H1 (cell line): ENCODE measurements around the gene MYNN. TPM values are rescaled to one million over a fixed set of nuclear protein-coding genes. Genes with fewer than 3 reads are reported as not detected.

Source experiments
- BRCA1 ChIP-seq: IDR thresholded peaks from 2 replicates; pipeline ENCODE4 v1.6.1; 2012; ENCODE audit warnings: low read depth, low read length, improper control_type of control experiment
- CBX8 ChIP-seq: fragments of 300-800, 300-1000 bp; sonication (generic); IDR thresholded peaks from 2 replicates; pipeline ENCODE4 v1.7.1; 2016; ENCODE audit warnings: low read depth, low read length, borderline replicate concordance
- CHD2 ChIP-seq: IDR thresholded peaks from 2 replicates; pipeline ENCODE4 v1.6.1; 2012; ENCODE audit warnings: low read length, improper control_type of control experiment
- CTBP2 ChIP-seq: IDR thresholded peaks from 2 replicates; pipeline ENCODE4 v1.7.0; 2011; ENCODE audit warnings: borderline replicate concordance, mild to moderate bottlenecking, moderate library complexity, mixed read lengths, low read length; ENCODE audit not compliant: insufficient read depth, insufficient read length
- EP300 ChIP-seq, 2 experiments: IDR thresholded peaks; 1 replicate in 1 of 2; 2 replicates in 1 of 2; pipeline ENCODE4 v1.6.1; 2011 to 2012; ENCODE audit warnings: low read depth in 2 of 2, low read length in 2 of 2, mild to moderate bottlenecking in 2 of 2, borderline replicate concordance in 1 of 2, inconsistent platforms in 1 of 2, moderate library complexity in 1 of 2
- HDAC2 ChIP-seq, 2 experiments: fragments of 300-600 bp in 1 of 2; sonication (generic) in 1 of 2; IDR thresholded peaks; 2 replicates each; pipeline ENCODE4 v1.6.1; 2011 to 2012; ENCODE audit warnings: low read depth in 2 of 2, low read length in 2 of 2, mild to moderate bottlenecking in 2 of 2, moderate library complexity in 2 of 2, borderline replicate concordance in 1 of 2, inconsistent platforms in 1 of 2
- JUND ChIP-seq: IDR thresholded peaks from 2 replicates; pipeline ENCODE4 v1.6.1; 2011; ENCODE audit warnings: mild to moderate bottlenecking, improper control_type of control experiment, low read length
- KDM1A ChIP-seq: fragments of 200-600, 300-600 bp; sonication (generic); IDR thresholded peaks from 2 replicates; pipeline ENCODE4 v1.7.1; 2016; ENCODE audit warnings: mild to moderate bottlenecking, low read length, borderline replicate concordance
- KDM5A ChIP-seq: fragments of 200-600 bp; IDR thresholded peaks from 2 replicates; pipeline ENCODE4 v1.7.1; 2012; ENCODE audit warnings: mild to moderate bottlenecking, low read length, inconsistent platforms, mixed read lengths
- NANOG ChIP-seq: IDR thresholded peaks from 2 replicates; pipeline ENCODE4 v1.6.1; 2011; ENCODE audit warnings: low read length, low read depth, mild to moderate bottlenecking, inconsistent platforms; ENCODE audit not compliant: insufficient read depth, poor library complexity, severe bottlenecking
- NRF1 ChIP-seq: IDR thresholded peaks from 2 replicates; pipeline ENCODE4 v1.6.1; 2011; ENCODE audit warnings: mild to moderate bottlenecking, low read depth, low read length, improper control_type of control experiment
- POLR2A ChIP-seq, 2 experiments: IDR thresholded peaks; 1 replicate in 1 of 2; 2 replicates in 1 of 2; pipeline ENCODE4 v1.6.1; 2011; ENCODE audit warnings: low read depth in 2 of 2, low read length in 2 of 2, mild to moderate bottlenecking in 2 of 2; ENCODE audit errors: control extremely low read depth in 1 of 2
- RAD21 ChIP-seq, 2 experiments: IDR thresholded peaks in 1 of 2; conservative IDR thresholded peaks in 1 of 2; 2 replicates each; pipeline ENCODE4 v1.6.1; 2011; ENCODE audit warnings: low read depth in 2 of 2, low read length in 2 of 2, improper control_type of control experiment in 1 of 2, inconsistent platforms in 1 of 2, mild to moderate bottlenecking in 1 of 2, moderate library complexity in 1 of 2
- RNF2 ChIP-seq: fragments of 200-900, 300-1000 bp; sonication (generic); IDR thresholded peaks from 2 replicates; pipeline ENCODE4 v1.7.1; 2016; ENCODE audit warnings: borderline replicate concordance, low read depth, mild to moderate bottlenecking, antibody characterized with exemption, low read length; ENCODE audit not compliant: poor library complexity, severe bottlenecking; ENCODE audit errors: missing control alignments
- SIN3A ChIP-seq, 2 experiments: IDR thresholded peaks in 1 of 2; conservative IDR thresholded peaks in 1 of 2; 2 replicates each; pipeline ENCODE4 v1.6.1; 2011 to 2012; ENCODE audit warnings: low read length in 2 of 2, improper control_type of control experiment in 1 of 2, low read depth in 1 of 2, mild to moderate bottlenecking in 1 of 2
- SP2 ChIP-seq: IDR thresholded peaks from 2 replicates; pipeline ENCODE4 v1.6.1; 2012; ENCODE audit warnings: mild to moderate bottlenecking, low read length, inconsistent platforms
- SUZ12 ChIP-seq: fragments of 200-600 bp; sonication (generic); IDR thresholded peaks from 2 replicates; pipeline ENCODE4 v1.6.1; 2012; ENCODE audit warnings: mild to moderate bottlenecking, inconsistent platforms, low read length, moderate library complexity, mixed read lengths
- TAF1 ChIP-seq: IDR thresholded peaks from 2 replicates; pipeline ENCODE4 v1.6.1; 2011; ENCODE audit warnings: mild to moderate bottlenecking, low read depth, low read length
- TCF12 ChIP-seq: IDR thresholded peaks from 2 replicates; pipeline ENCODE4 v1.6.1; 2011; ENCODE audit warnings: low read depth, mild to moderate bottlenecking, low read length
- USF2 ChIP-seq: IDR thresholded peaks from 2 replicates; pipeline ENCODE4 v1.6.1; 2011; ENCODE audit warnings: low read length, improper control_type of control experiment
- YY1 ChIP-seq: IDR thresholded peaks from 2 replicates; pipeline ENCODE4 v1.6.1; 2011; ENCODE audit warnings: low read depth, mild to moderate bottlenecking, low read length
- polyA plus RNA-seq, 7 experiments: library from polyadenylated mRNA; depleted of rRNA in 3 of 7; stranded (reverse) in 5 of 7; unstranded in 2 of 7; fragments of >200 nt in 5 of 7; fragments of 200-250 nt in 2 of 7; gene quantifications; 1 replicate in 5 of 7; 2 replicates in 1 of 7; 4 replicates in 1 of 7; pipeline versions ENCODE4 v1.2.1 to v1.2.3, GENCODE V29; 2011 to 2013; ENCODE audit warnings: missing spikeins in 2 of 7, mixed read lengths in 2 of 7
- total RNA-seq: library from RNA; stranded (reverse); fragmentation: NEBNext Ultra II Directional; extraction: Animal tissue kit (Norgen Biotek cat#: 25700); gene quantifications from 2 replicates; pipeline ENCODE4 v1.2.1, GENCODE V29; 2021

Gene MYNN
- total and polyA plus RNA-seq, 2 of the 8 experiments (the other 6 are each of a cell fraction or from before 2014, with no cell fraction given), result 7.3 to 15.2 TPM

- peak; percentile 39 to 57 for TF ChIP-seq RAD21 (IDR thresholded peaks at IDR 0.05 in 1 of 2, conservative IDR thresholded peaks at IDR 0.05 in 1 of 2; ENCODE audit: low read depth in 2 of 2, low read length in 2 of 2)
- TF ChIP-seq EP300 (IDR thresholded peaks at IDR 0.05; ENCODE audit: borderline replicate concordance in 1 of 2, low read depth in 2 of 2, low read length in 2 of 2), result no peak
- TF ChIP-seq SUZ12, result no peak
- TF ChIP-seq CBX8, result no peak
- TF ChIP-seq NRF1, result no peak
- no peak for TF ChIP-seq CHD2
- no peak for TF ChIP-seq KDM5A
- TF ChIP-seq JUND, result no peak
- TF ChIP-seq NANOG, result no peak
- TF ChIP-seq BRCA1, result no peak
- TF ChIP-seq CTBP2, result no peak
- TF ChIP-seq SP2, result no peak
- no peak for TF ChIP-seq TAF1
- TF ChIP-seq HDAC2 (IDR thresholded peaks at IDR 0.05; ENCODE audit: borderline replicate concordance in 1 of 2, low read depth in 2 of 2, low read length in 2 of 2), result no peak
- TF ChIP-seq POLR2A (IDR thresholded peaks at IDR 0.05; ENCODE audit: control extremely low read depth in 1 of 2, low read depth in 2 of 2, low read length in 2 of 2), result no peak
- TF ChIP-seq YY1, result no peak
- no peak for TF ChIP-seq TCF12
- TF ChIP-seq SIN3A (conservative IDR thresholded peaks at IDR 0.05 in 1 of 2, IDR thresholded peaks at IDR 0.05 in 1 of 2; ENCODE audit: low read depth in 1 of 2, low read length in 2 of 2), result peak in 1 of 2 experiments; percentile 64; a peak in 2 of 4 replicates
- no peak for TF ChIP-seq KDM1A
- TF ChIP-seq USF2, result peak; percentile 79
- no peak for TF ChIP-seq RNF2
Measured at GRCh38 chr3:169813757-169814517, 40.7 kb downstream of the MYNN start (continued).
